HG02798 (cell line): ENCODE data around the gene C1QTNF8.

ENCODE experiments used
- ATAC-seq: cut with Tn5 transposase; IDR thresholded peaks from one replicate; pipeline ENCODE4 v1.9.1; 2021; ENCODE audit warnings: mild to moderate bottlenecking; ENCODE audit not compliant: unreplicated experiment, poor library complexity

C1QTNF8 gene, protein sequence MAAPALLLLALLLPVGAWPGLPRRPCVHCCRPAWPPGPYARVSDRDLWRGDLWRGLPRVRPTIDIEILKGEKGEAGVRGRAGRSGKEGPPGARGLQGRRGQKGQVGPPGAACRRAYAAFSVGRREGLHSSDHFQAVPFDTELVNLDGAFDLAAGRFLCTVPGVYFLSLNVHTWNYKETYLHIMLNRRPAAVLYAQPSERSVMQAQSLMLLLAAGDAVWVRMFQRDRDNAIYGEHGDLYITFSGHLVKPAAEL

DNA sequence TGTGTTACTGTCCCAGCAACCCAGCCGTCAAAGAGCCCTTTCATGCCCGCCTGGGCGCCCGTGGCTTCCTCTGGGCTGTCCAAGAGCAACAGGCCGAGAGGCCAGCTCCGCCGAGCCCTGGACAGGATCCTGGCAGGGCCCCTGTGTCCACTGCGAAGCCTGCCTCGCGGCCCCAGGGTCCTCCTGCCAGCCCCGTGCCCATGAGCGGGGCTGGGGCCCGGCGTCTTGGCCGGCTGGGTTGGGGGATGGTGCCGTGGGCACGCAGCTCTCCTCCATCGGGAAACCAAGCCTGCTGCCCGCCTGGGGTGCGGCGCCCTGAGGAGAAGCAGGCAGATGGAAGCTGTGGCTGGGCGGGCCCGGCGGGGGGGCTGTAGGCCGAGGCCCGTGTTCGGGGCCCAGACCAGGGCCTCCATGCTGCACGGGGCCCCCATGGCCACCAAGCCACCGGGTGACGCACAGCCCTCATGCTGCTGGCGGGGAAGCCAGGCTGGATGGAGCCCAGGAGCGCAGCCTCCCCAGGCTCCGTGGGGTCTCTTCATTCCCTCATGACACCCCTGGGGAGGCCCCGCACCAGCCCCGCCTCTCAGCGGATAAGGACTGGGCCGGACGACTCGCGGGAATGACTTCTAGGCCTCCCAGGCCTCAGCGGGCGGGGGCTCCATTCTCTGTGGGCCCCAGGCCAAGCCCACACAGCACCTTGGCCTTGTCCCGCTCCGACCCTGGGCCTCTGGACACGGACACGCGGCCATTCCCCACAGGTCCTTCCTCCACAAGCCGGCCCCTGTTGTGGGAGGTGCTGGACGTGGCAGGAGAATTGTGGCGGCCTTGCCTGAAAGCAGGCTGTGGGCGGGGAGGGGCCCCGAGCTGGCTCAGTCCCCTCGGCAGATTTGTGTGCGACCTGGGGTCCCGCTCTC lies at the start of gene C1QTNF8:
Gene C1QTNF8 (minus strand): TSS at position 76 of the 914 bp plus-strand sequence. CDS start 1,322 bp downstream, outside the sequence.
- ATAC-seq: no peak

DNA sequence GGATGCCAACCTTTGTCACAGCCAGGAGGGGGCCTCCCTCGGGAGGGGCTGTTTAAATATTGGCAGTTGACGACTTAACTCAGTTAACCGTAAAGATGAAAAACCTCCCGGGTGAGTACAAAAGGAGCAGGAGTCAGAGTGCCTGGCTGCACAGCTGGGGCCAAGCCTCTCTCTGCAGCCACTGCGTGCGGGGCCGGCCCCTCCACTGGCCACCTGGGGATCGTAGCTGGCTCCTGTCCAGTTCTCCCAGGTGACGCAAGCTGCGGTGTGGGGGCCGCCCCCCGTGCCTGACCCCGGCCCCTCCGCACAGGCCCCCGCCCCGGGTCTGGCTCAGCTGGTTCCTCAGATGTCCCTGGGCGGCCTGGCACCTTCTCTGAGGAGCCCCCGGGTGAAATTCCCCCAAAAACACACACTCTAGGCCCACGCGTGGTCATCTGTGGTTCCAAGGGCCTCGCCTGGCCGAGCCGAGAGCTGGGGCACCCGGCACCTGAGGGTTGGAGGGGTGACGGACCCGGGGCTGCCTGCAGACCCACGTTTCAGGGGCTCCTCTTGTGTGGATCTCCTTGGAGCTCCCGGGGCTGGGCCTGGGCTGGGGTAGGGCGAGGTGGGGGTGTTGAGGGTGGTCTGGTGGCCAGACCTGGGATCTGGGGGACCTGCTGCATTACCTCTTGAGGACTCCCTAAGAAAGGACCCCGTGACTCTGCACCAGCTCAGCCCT lies 49.5 kb upstream of the C1QTNF8 start:
- no peak for ATAC-seq

DNA sequence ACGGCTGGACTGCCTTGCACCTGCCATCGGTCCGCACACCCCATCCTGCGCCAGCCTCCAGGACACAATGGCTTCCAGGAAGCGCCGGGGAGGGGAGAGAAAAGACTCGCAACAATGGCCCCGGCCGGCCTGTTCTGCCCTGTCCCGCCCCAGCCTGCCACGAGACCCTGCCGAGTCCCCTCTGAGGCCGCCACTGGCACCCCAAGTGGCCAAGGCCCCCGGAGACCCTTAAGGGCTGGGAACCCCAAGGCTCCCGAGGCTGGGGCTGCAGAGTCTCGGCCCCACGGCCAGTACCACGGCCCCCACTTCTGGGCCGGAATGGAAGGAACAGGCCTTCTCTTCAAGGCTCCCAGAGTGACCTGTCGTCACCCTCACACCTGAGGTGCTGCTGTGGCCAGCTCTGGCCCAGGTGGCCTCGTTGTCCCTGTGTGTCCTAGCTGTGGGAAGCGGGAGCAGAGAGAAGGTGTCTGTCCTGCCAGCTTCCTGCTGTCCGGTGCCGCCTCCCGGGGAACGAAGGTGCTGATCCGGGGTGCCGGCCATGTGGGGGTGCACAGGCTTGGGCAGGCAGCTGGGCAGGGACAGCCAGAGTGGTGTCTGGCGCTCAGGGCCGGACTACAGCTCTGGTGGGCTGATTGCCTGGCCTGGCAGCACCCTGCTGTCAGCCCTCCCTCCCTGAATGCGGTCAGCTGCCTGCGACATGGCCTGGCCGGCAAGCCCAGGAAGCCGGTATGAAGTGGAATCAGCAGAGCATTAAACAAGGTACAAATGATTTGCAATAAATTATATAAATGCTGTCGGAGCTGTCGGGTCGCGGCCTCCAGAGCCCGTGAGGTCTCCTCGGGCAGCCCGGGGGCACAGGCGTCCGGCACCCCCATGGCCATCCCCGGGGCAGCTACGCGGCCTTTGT lies 48.7 kb upstream of the C1QTNF8 start:
- ATAC-seq: no peak

DNA sequence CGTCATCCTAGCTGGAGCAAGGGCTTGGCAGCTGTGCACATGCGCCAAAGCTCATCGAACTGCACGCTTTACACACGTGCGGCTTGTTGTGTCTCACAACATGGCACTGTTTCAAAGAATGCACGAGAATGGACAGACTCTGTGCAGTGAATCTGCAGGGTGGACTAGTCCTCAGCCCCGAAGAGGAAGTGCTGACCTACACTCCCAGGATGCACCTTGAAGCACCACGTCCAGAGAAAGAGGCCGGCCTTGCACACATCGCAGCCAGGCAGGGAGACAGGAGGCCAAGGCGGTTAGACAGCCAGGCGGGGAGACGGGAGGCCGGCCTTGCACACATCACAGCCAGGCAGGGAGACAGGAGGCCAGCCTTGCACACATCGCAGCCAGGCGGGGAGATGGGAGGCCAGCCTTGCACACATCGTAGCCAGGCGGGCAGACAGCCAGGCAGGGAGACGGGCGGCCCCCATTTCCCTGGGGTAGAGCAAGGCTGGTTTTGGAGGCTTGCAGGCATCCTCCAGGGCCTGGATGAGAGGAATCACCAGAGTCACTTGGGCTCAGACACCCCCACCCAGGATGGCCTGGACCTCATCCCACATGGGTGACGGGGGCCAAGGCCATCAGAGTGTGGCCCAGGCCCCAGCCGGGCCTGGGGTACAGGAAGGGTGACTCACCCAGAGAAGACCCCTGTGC lies 47.9 kb upstream of the C1QTNF8 start:
- no peak for ATAC-seq

DNA sequence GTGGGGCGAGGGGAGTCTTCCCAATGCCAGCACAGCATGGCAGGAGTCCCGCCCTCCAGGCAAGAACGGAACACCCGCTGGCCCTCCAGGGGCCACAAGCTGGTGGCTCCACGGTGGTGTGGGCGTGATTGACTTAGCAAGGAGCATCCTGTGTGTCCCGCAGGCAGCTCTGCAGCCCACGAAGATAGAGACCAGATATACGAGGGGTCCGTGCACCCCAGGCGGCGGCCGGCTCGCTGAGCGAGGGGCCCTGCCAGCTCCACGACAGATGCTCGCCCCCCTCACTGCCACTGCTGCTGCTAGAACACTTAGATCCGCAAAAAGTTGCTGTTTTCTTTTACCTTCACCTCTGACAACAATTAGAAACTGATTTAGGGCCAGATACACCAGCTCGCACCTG lies 46.9 kb upstream of the C1QTNF8 start:
- ATAC-seq: no peak

DNA sequence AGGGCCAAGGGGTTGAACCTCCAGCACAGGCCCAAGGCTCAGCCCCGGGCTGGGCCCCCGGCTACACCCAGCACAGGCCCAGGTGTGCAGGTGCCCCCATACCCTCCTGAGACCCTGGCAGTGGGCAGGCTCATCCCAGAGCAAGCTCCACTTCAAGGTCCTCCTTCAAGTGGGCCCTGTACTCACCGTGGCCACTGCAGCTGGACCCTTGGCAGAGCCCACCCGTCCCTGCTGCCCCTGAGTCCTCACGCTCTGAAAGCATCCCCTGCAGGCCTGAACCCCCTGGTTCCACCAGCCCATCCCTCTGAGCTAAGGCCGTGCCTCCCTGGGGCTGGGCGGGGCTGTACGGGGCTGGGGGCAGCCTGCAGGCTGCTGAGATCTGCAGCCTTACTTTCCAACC lies 45.7 kb upstream of the C1QTNF8 start:
- no peak for ATAC-seq

DNA sequence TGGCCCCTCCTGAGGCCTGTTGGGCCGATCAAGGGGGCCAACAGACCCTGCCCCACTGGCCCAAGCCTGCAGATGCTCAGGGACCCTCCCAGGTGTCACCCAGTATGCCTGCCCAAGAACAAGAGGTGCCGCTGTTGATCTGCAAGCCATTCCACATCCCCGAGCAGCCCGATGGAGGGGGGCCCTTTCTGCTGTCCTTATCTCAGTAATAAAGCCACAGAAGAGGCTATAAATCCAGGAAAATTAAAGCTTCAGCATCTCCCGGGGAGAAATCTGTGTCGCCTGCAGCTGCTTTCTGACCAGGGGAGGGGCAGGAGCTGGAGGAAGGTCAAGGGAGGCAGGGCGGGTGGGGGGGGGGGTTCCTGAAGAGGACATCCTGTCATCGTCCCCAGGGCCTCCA lies 45.1 kb upstream of the C1QTNF8 start:
- no peak for ATAC-seq

DNA sequence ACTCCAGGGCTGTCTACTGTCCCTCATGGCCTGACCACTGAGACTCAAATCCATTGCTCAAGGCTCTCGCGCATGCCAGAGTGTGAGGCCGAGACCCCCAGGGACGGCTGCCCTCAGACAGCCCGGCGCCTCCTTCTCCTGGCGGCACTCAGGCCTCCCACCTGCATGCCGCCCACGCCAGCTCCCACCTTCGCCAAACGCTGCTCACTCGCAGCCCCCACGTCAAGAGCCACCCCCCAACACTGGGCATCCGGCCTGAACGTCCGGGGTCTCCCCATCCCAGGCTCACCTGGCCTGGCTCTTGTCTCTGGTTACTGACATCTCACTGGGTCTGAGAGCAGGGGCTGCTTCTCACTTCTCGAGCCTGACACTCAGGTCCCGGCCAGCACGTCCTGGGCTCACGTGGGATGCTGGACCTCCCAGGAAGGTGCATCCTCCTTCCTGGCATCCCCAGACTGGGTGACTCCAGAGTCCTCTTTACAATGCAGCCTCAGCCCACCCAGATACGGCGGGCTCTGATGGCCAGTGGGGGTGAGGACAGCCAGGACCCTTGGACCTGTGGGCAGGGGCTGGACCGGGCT lies 44.6 kb upstream of the C1QTNF8 start:
- no peak for ATAC-seq

DNA sequence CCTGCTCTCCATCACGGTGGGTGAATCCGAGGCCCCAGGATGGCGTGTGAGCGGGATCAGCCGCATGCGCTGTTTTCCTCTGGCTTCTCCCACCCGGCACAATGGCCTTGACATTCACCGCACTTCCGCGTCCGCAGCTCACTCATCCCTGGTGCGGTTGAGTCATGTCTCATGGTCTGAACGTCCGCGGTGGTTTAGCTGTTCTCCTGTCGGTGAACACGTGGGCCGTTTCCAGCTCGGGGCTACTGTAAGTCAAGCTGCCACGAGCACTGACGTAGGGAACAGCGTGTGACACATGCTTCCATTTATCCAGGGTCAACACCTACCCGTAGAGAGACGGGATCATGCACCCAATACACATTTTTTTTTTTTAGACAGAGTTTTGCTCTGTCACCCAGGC lies 41.6 kb upstream of the C1QTNF8 start:
- no peak for ATAC-seq

DNA sequence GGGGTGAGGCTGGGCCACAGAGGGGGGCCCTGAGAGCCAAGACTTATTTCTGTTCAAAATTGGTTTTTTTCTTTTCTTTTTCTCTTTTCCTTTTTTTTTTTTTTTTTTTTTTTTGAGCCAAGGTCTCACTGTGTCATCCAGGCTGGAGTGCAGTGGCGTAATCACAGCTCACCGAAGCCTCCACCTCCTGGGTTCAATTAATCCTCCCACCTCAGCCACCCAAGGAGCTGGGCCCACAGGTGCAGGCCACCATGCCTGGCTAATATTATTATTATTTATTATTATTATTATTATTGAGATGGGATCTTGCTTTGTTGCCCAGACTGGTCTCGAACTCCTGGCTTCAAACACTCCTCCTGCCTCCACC lies 39.4 kb upstream of the C1QTNF8 start:
- no peak for ATAC-seq

DNA sequence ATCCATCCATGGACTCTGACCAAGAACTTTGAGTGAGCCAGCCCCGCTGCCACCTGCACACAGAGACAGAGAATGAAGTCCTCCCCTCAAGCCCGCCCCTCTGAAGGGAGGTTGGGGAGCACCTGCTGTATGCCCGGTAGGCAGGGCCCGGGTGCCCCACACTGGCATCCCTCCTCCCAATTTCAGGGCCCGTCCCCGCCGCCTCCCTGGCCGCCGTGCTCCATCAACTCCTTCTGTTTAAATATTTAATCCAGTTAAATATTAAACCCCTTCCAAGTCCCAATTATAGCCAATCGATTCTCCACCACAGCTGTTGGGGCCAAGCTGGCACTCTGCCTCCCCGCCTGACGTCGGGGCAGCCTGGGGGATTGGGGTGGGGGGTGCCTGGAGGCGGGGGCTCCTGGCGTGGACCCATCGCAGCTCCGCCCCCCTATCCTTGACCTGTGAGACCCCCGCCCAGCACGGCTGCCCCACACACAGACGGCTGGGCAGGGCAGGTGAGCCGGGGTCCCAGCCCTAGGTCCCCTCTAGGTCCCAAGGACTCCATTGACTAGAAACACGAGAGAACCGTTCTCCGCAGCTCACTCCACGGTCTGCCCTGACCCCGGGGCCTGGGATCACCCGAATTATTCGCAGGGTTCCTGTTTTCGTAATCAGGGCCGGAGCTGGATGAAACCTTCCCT lies 38.9 kb upstream of the C1QTNF8 start:
- ATAC-seq: no peak

DNA sequence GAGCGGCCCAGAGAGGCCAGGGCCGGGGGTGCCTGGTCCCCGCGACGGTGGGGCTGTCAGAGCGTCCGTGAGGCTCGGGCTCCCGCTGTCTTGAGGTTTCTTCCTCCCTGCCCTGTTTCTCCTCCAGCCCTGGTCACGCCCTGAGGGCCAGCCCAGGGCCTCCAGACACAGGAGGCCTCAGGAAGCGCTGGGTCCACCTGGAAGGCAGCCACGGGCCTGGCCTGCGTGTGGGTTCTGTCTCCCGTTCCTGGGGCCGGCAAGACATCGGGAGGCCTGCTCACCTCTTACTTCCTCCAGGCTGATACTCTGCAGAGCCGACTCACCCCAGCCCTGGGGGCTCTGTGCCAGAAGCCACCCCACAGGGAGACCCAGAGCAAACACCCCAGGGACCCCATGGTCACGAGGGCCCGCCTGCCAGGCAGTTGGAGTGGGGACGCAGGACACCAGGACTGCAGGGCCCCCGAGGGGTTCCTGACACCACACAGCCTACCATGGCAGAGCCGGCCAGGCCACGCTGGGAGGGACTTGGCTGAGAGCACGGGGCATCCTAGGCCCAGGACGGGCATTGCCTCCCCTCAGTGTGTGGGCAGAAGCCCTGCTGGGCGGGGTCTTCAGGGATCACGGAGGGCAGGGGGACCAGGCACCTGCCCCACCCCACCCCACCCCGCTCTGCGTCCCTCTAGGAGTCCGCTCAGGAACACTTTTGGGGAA lies 37.9 kb upstream of the C1QTNF8 start:
- ATAC-seq: no peak

DNA sequence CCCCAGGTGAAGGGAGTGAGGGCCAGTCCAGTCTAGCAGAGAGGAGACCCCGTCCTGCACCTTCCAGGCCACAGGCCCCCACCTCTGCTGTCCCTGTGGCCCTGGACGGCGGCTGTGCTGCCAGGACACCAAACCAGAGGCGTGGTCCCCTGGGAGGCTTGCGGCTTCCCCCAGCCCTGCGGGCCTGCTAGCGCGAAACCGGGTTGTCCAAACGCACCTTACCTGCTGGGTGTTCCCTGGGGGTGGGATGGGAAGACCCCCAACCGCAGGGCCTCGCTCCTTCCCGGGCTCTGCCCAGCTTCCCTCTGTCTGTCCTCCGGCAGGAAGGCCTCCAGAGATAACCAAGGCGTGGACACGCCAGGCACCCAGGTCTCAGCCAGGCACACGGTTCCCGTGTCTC lies 37.2 kb upstream of the C1QTNF8 start:
- no peak for ATAC-seq

DNA sequence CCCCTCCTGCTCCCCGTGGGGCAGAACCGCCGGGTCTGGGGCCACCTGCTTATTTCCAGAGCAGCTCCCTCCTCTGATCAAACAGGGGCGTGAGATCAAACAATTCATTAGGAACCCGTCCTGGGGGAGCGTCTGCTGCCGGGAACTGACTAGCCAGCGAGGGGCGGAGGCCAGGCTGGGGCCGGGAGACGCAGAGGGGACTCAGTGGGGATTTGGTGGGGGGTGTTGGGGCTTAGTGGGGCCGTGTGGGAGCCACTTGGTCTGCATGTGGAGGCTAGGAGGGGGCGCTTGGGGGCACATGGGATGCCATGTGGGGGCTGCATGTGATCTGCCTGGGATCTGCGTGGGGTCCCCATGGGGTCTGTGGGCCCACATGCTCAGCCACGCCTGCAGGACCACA lies 36.4 kb upstream of the C1QTNF8 start:
- ATAC-seq: no peak

DNA sequence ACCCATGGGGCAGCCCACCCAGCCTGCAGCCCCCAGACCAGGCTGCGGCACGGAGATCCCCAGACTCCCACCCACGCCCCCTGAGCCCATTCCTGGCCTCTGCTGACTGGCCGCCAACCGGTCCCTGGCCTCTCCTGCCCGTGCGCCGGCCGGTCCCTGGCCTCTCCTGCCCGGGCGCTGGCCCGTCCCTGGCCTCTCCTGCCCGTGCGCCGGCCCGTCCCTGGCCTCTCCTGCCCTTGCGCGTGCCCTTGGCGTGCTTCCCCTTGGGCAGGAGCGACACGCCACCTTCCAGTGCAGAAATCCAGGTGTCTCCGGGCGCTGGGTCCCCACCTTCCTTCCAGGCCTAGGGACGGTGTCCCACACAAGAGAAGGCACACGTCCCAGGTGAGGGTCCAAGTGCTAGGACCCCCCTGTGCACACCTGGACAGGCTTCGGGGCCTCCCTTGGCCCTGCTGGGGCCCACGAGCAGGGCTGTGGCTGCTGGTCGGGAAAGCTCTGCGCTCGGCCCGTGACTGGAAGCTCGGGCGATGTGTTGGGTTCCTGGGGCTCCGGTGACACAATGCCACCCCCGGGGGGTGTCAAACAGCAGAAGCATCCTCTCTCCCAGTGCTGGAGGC lies 35.4 kb upstream of the C1QTNF8 start:
- no peak for ATAC-seq

DNA sequence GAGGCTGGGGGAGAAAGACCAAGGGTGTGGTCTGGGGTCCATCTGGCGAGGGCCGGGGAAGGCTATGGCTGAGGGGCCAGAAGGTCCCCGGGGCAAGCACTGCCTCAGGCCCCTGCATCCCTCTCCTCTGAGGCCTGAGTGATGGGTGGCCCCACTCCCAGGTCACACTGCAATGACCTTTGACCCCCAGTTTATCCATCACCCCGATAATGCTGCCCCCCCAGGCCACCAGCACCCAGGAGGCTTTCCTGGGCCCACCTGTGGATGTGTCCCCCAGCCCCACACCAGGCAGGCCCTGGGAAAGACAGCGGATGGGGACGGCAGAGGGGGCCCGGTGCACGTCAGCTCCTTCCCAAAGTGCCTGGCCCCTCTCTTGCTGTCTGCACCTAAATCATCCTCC lies 34.3 kb upstream of the C1QTNF8 start:
- ATAC-seq: no peak

DNA sequence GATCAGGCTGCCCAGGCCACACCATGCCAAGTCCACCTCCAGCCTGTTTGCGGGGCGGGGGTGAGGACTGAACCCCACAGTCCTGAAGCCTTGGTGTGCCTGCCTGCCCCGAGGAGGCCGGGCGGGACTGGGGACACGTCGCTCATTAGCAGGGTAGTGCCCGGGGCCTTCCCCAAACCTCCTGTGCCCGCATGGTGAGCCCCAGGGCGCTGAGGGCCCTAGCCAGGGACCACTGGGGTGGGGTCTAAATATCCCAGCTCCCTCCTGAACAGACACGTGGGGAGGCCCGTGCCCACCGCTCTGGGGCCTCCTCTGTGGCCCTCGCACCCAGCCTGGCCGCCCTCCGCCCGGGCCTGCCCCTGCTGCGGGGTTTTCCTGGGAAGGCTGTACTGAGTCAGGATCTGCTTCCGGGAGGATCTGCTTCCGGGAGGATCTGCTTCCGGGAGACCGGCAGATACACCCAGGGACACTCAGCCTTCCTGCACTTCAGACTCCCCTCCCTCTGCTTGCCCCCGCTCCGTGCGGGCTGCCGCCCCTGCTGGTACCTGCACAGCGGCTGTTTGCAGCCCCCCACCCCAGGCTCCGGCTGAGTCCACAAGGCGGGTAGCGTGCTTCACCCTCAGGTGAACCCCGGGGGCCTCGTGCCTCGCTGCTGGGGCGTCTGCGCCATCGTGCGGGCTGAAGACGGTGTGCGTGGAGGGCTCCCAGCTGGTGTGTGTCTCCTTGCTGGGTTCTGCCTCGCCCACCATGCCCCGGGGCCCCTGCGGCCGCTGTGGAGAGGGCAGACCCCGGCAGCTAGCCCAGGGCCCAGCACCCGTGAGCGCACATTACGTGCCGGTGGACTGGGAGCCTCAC lies 33.3 kb upstream of the C1QTNF8 start:
- ATAC-seq: no peak
